NAMALWA (cell line): ENCODE results near the gene ANKRD6.
A peak's percentile ranks its signal among the peaks of the same experiment; 100 is the strongest.
"Not testable (repeated sequence)": the region's sequence is repeated elsewhere in the genome, so short reads cannot be mapped to it uniquely, and the experiment has no call there.

ENCODE experiments used
- DNase-seq: peaks from one replicate; pipeline ENCODE4 v3.0.0-alpha.2; 2015; ENCODE audit warnings: low spot score

ANKRD6 gene

GRCh38 chr6:89432875-89433251, at the start of gene ANKRD6:
TSS of gene ANKRD6 (plus strand) at chr6:89433152. CDS start at chr6:89566977, 133,825 bp downstream.
- DNase-seq, result peak; percentile 81

GRCh38 chr6:89385156-89385667, 47.7 kb upstream of the ANKRD6 start:
- DNase-seq, result no peak

DNA sequence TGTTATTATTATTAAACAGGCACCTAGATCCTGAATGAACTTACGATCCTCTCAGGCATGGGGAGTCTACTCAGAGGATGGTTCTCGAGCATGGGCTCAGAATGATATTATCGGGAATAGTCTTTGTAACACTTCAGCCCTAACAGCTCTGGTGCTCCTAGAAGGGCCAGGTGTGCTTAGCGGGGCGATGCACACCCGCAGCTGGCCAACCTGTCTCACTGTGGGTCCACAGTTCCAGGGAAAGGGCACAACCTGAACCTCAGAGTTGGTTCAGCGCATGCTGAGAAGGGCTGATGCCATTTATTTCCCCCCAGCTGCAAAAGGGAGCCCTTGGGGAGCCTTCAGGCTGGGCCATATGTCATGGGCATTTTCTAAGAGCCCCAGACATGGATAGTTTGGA, 47.1 kb upstream of the ANKRD6 start:
- no peak for DNase-seq

- DNase-seq, result no peak
Measured at GRCh38 chr6:89386917-89387491, 45.9 kb upstream of the ANKRD6 start.

- peak; percentile 56 for DNase-seq
Measured at GRCh38 chr6:89387516-89388201, 45.3 kb upstream of the ANKRD6 start.

- DNase-seq, result no peak
Measured at GRCh38 chr6:89388846-89389245, 44.1 kb upstream of the ANKRD6 start.

DNA sequence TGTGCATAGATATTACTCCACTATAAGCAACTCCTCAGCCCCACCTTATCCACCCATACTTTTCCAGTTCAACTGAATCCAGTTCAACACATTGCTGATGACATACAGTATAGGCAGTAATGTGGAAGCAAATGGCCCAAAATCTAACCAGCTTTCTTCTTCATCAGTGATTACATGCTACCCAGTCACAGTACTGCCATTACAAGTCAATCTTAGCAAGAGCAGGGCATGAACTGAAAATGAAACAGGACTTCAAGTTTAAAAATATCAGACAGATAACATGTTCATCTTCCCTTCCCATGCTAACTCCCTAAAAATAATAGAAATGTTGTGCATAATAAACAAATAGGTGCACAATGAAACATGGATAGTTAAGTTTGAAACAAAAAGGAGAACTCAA, 40.1 kb upstream of the ANKRD6 start:
- DNase-seq, result no peak

DNA sequence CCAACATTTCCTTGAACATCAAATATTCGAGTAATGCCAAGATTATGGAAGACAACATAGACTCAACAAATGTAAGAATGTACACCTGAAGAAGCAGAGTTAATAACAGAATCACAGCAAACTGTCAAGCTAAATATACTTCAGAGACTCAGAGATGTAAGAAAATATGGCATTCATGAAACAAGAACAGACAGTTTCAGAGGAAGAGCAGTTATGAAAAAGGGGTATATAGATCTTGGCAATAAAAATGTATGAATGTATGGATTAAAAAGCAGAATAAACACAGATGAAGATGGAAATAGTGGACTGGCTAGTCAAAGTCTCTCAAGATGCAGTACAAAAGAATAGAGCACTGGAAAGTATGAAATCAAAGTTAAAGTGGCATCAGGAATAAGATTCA, 39.3 kb upstream of the ANKRD6 start:
- DNase-seq, result no peak

DNA sequence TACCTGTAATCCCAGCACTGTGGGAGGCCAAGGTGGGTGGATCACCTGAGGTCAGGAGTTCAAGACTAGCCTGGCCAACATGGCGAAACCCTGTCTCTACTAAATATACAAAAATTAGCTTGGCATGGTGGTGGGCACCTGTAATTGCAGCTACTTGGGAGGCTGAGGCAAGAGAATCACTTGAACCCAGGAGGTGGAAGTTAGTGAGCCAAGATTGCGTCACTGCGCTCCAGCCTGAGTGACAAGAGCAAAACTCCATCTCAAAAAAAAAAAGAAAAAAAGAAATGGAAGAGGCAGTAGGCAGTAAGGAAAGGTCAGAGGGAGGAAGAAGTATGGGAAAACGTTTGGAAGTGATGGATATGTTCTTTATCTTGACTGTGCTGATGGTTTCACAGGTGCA, 35.1 kb upstream of the ANKRD6 start:
- DNase-seq, result not testable (repeated sequence)

DNA sequence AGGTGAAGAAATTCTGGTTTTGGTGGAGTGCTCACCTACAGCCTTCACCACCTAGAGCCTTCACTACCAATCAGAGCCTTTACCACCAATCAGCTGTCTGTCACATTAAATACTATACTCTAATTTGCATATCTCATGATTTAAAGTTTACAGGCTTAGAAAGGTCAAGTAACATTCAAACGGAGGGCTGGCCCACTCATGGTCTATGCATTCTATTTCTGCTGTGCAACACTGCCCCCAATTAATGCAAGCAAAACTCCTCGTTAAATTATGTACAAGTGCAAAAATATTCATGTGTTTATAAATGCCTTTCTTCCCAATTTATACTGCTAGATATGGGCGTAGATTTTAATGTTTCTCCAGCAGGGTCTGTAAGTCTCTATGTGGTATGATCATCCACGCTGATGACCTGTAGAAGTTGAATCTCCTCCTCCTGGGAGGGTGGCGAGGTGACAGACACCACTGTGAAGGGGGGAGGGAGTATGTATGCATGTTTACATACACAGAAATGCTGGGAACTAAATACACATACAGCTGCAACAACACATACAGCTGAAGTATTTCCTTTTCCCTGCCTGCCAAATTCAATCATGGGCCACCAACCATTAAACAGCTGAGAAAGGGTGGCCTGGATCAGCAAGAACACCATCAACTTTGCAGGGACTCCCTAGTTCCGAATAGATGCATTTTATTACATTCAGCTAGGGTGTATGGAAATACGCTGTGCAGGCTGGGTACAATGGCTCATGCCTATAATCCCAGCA, 34.0 kb upstream of the ANKRD6 start:
- DNase-seq, result no peak

- no peak for DNase-seq
Measured at GRCh38 chr6:89400050-89400449, 32.9 kb upstream of the ANKRD6 start.

DNA sequence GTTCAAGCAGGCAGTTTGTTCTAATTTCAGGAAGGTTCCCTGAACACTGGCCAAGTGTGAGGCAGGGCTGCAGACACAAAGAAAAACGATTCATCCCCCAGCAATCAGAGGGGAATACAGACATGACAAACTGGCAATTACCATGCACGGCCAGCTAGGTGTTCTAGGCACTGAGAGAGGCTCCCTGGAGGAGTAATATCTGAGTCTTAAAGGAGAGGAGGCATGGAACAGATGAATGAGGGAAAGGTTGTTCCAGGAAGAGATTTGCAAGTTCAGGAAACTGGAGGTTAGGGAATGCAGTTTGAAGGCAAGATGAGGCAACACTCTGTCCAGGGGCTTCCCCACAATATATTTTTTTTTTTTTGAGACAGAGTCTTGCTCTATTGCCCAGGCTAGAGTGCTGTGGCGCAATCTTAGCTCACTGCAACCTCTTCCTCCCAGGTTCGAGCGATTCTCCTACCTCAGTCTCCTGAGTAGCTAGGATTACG, 32.0 kb upstream of the ANKRD6 start:
- no peak for DNase-seq

GRCh38 chr6:89402776-89403175, 30.2 kb upstream of the ANKRD6 start:
- no peak for DNase-seq

DNA sequence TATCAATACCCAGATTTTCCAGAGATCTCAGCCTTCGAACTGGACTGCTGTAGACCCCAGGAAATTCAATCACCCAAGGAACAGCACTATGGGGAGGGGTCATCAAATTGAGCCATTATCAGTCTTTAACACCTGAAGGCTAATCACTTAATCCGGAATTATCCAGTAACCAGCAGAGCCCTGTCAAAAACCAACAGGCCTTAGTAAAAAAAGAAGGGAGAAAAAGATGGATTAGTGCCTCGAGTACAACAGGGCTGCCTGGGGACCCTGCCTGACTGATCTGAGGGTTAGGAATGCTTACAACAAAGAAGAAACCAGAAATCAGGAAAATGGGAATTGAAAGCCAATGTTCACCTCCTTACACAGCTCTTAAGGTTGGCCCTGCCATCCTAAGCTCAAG, 28.4 kb upstream of the ANKRD6 start:
- DNase-seq, result no peak

GRCh38 chr6:89406141-89406540, 26.8 kb upstream of the ANKRD6 start:
- DNase-seq, result no peak

- no peak for DNase-seq
Measured at GRCh38 chr6:89409461-89410035, 23.4 kb upstream of the ANKRD6 start.

GRCh38 chr6:89410231-89410761, 22.7 kb upstream of the ANKRD6 start:
- DNase-seq, result peak; percentile 71

GRCh38 chr6:89410788-89411144, 22.2 kb upstream of the ANKRD6 start:
- no peak for DNase-seq

DNA sequence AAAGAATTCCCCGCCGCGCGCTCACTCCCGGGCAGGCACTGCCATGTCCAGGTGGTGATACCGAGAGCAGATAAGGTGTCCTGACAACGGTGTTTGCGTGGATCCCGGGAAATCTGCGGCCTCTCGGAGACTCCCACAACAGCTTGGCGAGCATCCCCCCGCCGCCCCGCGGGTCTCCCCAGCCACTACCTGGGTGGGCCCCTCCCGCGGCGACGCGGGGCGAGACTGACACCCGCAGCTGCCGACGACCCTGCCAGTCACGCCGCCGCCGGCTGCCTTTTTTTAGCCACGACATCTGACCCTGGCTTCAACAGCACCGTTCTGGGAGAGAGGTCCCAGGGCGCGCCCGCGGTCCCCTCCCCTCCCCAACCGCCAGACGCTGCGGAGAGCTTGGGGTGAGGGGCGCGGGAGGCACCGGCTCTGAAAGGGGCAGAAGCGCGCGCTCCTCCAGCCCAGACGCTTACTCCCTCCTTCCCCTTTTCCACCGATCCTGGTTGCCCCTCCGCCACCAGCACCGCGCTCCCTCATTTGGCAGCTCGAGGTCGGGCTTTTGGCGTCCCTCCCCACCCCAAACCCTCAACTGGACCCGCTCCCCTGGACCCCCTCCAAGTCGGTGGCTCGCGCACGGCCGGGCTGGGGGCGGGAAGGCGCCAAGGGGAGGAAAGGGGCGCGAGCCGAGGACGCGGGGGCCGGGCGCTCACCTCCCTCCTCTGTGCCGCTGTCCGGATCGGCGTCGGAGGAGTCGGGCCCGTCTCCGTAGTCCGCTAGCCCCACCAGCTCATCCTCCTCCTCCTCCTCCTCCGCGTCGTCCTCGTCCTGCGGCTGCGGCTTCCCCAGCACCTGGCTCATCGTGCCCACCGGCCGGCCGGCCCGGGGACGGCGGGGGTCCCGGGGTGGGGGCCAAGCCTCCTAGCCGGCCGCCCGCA, 21.5 kb upstream of the ANKRD6 start:
- DNase-seq, result peak; percentile 66

DNA sequence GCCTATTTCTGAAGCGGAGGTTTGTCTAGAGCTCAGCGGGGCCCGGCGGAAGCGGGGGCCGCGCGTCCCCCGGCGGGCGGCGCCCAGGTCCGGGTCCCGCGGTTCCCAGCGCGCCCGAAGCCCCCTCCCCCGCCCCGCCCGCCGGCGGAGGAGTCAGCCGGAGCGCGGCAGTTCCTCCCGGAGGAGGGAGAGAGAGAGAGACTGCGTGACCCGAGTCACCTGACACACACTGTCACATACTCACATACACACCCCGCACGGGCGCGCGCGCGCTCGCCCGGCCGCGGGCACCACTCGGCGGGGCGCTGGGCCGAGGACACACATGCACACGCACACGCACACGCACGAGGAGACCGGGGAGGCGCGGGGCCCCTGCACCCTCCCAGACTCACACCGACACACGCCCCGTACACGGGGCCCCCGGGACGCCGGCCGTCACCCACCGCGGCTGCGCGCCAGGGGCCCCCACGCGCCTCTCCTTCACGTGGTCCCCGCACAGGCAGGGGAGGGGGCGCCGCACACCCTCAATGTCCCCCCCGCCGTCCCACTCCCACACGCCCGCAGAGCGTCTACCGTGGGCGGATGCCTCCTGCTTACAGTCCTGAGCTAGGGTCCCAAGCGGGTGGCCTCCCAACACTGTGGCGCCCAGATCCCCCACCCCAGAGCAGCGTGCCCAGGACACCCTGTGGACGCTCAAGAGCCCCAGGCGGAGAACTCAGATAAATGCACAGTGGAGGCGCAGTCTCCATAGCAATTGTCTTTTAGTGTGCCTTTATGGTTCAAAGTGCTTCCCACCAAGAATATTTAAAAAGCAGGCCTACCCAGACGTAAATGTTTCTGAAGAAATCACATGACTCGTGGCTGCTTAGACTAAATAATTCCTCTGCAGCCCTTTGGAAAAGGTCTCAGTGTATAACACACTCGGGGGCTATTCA, 20.6 kb upstream of the ANKRD6 start, which contains the start of gene RRAGD:
TSS of gene RRAGD (minus strand) at position 203 of the 935 bp plus-strand sequence. CDS start 280 bp downstream, outside the sequence.
- peak; percentile 84 for DNase-seq
